HG02623 (cell line): ENCODE results near the gene UQCRH.
A peak's percentile ranks its signal among the peaks of the same experiment; 100 is the strongest.

Source experiments
- ATAC-seq: cut with Tn5 transposase; IDR thresholded peaks from one replicate; pipeline ENCODE4 v1.9.1; 2021; ENCODE audit warnings: moderate library complexity; ENCODE audit not compliant: unreplicated experiment

UQCRH gene

DNA sequence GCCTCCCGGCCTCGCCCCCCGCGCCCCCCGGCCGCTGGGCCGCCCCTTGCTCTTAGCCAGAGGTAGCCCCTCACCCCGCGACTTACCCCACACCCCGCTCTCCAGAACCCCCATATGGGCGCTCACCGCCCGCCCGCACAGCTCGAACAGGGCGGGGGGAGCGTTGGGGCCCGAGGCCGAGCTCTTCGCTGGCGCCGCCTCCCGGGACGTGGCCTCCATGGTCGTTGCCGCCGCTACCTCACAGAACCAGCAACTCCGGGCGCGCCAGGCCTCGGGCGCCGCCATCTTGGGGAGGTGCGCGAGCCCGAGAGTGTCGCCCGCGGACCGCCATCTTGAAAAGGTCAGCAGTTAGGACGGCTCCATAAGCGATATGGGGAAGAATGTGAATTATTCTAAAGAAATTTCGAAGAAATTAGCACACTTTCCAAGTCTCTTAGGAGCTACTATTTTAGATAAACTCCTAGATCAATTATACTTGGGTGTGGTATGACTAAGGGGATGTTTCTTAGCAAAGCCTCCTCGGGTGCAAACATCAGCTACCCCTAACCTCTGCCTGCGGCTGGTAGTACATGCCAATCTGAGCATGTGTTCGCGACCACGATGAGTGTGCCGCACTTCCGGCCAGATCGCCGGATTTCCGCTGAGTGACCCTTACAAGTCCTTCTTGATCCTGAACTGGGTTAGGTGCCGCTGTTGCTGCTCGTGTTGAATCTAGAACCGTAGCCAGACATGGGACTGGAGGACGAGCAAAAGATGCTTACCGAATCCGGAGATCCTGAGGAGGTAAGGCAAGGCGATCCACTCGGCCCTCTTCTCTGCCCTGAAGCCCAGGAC, at the start of gene UQCRH, which contains the start of gene LRRC41:
TSS of gene UQCRH (plus strand) at position 661 of the 834 bp plus-strand sequence. CDS start at position 730, 69 bp downstream.
TSS of gene LRRC41 (minus strand) at position 579 of the 834 bp plus-strand sequence. CDS start at position 285, 294 bp downstream.
- ATAC-seq: peak; percentile 74

DNA sequence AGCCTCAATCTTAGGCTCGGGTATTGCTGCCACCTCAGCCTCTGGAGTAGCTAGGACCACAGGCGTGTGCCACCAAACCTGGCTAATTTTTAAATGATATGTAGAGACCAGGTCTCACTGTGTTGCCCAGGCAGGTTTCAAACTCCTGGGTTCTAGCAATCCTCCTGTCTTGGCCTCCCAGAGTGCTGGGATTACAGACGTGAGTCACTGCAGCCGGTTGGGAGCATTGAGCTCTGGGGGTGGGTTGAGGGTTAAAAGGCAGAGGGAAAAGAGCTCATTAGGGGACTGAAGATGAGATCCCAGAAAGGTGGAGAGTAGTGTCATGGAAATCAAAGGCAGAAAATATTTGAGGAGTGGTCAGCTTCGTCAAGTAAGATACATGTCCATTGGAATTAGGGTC, 48.8 kb upstream of the UQCRH start:
- ATAC-seq: no peak

DNA sequence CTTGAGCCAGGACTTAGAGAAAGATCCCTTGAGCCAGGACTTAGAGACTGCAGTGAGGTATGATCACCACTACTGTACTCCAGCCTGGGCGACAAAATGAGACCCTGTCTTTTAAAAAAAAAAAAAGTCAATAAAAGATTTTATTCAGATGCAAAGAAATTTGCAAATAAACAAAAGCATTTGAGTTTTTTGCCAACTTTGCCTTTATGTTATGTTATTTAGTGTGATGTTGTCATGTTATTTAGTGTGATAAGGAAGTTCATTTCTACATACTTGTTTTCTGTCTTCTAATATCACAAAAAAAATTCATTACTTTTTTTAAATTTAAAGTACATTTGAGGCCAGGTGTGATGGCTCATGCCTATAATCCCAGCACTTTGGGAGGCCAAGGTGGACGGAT, 47.0 kb upstream of the UQCRH start:
- no peak for ATAC-seq

DNA sequence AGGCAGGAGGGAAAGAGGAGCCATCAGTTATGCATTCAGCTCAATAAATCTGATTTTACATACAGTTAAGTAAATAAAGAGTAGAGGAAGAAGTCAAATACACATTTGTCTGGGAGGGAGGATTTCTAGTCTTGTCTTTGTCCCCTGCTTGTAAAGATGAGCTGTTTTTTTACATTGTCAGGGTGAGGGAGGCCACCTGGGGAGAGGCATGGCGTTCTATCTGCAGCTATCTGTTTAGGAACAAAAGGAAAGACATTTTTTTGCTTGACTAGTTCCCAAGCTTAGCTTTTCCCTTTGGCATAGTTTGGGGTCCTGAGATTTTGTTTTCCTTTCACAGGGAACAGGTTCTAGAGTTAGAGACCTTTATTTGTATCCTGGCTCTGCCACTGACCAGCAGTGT, 41.0 kb upstream of the UQCRH start:
- no peak for ATAC-seq

DNA sequence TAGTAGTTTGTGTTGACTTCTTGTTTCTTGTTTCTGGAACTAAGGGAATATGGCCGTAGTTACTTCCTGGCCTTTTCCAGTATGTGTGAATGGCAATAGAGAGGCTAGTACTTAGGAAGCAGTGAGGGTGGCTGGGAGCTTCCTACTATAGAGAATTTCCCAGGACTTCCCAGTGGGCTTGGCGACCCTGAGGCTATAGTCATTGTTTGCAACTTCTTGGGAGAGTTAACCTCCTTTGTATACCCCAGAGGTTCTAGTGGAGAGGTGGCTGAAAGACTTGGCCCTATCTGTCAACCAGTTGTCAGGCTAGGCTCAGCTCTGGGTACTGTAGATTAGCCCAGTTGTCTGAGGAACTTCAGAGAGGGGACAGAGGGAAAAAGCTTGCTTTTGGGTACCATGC, 40.4 kb upstream of the UQCRH start:
- no peak for ATAC-seq

DNA sequence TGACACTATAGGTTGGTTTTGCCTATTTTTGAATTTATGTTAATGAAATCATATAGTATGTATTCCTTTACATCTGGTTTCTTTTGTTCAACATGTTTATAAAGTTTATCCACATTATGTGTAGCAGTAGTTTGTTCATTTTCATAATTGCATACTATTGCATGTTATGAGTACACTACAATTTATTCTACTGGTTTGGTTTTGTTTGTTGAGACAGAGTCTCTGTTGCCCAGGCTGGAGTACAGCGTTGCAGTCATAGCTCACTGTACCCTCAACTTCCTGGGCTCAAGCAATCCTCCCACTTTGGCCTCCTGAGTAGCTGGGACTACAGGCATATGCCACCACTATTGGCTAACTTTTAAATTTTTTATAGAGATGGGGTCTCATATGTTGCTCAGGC, 34.9 kb upstream of the UQCRH start:
- no peak for ATAC-seq

DNA sequence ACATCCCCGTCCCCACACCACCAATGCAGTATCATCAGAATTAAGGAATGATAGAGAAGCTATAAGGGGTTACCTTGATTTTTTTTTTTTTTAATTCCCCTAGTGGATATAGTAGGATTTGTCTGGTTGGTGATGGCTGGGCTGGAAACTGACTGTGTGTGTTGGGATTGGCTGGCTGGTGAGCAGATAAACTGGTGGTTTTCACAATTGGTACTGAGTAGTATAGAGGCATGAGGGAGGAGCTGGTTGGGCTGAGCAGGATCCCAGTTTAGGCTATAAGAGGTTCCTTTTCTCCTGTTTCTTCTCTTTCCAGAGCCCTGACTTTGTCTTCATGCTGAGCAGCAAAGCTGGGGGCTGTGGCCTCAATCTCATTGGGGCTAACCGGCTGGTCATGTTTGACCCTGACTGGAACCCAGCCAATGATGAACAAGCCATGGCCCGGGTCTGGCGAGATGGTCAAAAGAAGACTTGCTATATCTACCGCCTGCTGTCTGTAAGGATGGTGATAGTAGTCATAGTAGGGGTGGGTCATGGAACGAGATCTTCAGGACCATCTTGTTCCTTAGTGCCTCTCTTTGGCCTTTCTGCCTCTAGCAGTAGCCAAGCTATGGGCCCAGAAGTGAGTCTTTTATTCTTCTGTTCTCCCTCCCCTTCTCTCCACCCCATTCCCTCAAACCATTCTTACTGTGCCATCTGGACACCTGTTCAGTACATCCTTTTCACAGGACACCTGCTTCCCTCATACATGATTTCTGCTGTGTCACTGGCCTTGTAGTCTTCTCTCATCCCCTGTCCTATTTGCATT, 29.1 kb upstream of the UQCRH start:
- ATAC-seq: no peak

DNA sequence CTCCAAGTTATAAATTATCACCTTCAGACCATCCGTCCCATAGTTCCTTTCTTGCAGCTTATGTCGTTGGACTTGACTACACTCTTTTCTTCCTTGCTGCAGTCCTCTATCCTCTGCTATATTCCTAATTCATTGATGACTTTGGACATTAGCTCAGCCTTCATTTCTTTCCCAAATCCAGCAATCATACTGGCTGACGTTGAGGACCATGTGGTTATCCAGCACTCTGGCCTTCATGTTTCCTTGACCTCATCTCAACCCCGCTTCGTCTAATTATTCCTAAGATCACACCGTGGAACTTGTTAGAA, 28.5 kb upstream of the UQCRH start:
- ATAC-seq: no peak

DNA sequence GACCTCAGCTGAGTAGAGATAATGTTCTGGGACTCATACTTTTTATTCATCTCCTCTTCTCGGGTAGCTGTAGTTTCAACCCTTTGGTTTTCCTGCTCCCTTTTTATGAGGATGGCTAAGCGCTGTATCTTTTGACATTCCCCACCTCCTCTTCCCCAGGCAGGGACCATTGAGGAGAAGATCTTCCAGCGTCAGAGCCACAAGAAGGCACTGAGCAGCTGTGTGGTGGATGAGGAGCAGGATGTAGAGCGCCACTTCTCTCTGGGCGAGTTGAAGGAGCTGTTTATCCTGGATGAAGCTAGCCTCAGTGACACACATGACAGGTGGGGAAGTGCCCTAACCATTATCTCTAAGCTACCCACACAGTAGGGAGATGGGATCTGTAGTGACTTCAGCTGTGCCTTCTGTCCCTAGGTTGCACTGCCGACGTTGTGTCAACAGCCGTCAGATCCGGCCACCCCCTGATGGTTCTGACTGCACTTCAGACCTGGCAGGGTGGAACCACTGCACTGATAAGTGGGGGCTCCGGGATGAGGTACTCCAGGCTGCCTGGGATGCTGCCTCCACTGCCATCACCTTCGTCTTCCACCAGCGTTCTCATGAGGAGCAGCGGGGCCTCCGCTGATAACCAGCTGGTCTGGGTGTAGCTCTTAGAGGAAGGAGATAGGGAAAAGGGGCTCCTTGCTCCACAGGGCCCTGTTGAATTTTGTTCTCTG, 25.7 kb upstream of the UQCRH start:
- no peak for ATAC-seq

DNA sequence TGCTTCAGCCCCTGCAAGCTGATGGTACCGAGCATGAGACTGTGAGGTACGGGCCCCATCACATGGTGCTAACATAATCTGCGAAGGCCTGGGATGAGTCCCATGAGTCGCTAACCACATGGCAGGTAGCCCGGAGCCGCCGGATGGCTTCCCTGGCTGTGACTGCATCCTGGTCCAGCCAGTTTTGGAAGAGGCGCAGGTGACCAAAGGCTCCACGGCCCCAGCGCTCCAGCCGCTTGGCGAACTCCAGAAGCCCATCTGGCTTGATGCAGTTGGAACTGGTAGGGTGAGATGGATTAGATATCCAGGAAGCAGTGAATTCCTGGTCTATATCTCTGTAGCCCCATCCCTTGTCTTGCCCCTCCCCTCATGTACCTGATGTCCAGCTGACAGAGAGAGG, 24.7 kb upstream of the UQCRH start:
- no peak for ATAC-seq

DNA sequence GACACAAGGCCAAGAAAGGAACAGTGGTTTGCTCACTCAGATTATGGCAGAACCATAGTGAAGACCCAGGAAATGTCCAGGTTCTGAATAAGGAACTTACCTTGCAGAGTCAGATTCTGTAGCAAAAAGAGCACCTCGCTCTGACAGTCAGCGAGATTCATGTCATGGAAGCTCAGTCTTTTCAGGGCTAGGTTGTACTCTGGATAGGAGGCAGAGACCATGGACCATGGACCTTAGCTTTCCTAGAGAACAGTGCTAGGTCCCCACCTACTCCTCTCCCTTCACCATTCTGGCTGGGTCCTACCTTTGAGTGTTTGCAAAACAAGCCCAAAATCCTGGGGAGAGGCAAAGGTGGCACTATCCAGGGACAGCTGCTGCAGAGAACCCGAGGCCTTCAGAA, 23.4 kb upstream of the UQCRH start:
- no peak for ATAC-seq

DNA sequence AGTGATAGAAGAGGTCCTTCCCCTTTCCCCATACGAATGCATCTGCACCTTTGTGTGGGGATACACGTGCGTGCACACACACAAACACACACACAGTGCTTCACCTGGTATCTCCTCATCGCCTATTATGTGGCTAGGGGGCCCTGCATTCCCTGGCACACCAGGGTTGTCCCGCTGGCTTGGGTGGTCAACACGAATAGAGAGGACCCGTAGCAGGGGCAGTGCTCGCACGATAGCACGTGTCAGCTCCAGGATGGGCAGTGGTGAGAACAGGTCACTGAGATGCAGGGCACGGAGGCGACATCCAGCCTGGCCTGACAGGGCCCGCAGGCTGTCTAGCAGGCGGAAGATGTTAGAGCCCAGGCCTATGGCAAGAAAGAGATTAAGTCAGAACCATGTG, 22.5 kb upstream of the UQCRH start:
- no peak for ATAC-seq

DNA sequence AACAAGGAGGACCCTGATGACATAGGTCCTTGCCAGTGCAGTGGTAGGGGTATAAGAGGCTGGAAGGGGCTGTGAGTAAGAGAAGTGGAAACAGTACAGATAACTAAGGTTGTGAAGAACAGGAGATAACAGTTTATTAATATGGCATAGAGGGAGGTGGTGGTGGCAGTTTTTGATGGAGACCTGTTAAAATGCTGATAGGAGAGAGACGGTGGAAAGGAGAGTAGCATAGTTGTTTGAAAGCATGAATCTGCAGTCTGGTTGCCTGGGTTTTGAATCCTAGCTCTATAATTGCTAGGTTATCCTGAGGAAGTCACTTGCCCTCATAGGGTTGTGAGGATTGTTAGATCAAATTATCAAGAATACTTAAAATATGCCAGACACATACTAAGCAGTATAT, 19.4 kb upstream of the UQCRH start:
- no peak for ATAC-seq

DNA sequence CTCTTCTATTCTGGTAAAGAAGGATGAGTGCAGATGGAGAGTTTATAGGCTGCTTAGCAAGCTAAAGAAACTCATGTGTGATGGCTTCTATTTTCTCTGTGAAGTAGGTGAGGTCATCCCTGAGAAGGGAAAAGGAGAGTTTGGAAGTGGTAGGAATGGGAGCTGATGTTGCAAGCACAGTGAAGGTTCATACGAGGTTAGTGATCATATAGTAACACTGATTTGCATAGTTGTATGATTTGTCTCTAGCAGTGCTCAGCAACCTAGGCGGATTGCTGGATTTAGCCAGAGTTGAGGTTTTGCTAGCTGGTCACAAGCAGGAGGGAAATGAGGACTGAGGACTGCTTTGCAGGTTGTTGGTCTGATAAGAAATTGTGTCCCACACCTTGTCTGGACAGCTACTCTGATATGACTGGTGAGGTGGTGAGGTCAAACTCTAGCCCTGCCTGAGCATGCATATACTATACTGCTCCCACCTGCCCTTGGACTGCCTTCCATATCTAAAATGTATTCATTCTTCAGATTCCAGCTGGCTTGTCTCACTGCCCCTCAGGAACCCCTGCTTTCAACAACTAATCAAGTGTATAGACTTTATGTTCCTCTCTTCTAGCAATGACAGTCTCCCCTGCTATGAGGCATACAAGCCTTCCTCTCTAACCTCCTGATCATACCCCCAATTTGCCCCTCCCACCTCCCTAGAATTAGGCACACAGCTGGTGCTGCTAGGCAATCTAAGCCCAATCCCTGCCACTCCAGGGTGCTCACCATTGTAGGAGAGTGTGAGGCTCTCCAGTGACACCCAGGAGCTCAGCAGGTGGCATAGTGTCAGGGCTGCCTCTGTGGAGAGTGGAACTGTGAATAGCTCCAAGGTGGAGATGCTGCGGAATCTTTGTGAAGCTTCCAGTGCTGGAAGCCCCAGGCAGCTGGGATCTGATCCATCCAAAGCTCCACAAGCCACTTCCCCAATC, 18.6 kb upstream of the UQCRH start:
- ATAC-seq: no peak

DNA sequence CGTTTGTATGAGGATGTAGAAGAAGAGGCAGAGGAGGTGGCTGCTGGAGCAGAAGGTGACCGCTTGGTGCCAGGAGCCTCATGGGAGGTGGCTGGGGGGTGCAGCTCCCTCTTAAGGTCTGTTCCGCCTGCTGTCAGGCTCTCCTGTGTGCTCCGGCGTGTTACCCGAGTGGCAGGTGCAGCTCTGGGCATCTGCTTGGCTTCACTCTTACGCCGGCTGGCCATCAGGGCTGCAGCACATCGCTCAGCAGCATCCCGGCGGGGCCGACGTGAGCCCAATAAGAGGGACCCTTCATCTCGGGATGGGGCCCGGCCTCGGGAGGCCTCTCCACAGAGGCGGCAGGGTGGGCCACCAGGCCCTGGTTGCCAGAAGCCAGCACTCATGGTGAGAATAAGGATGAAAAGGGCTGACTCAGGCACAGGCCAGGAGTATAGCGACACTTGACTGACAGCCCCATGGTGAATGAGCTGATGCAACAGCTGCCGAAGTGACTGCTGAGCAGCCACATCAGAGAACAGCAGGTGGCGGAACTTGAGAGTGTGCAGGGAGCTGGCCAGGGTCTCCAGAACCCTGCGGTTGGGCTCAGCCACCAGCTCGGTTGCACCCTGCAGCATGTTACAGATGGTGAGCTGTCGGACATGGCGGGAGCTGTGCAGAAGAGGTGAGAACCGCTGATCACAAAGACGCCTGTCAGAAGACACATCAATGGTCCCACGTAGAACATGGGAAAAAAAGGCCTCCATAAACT, 17.6 kb upstream of the UQCRH start:
- ATAC-seq: no peak

DNA sequence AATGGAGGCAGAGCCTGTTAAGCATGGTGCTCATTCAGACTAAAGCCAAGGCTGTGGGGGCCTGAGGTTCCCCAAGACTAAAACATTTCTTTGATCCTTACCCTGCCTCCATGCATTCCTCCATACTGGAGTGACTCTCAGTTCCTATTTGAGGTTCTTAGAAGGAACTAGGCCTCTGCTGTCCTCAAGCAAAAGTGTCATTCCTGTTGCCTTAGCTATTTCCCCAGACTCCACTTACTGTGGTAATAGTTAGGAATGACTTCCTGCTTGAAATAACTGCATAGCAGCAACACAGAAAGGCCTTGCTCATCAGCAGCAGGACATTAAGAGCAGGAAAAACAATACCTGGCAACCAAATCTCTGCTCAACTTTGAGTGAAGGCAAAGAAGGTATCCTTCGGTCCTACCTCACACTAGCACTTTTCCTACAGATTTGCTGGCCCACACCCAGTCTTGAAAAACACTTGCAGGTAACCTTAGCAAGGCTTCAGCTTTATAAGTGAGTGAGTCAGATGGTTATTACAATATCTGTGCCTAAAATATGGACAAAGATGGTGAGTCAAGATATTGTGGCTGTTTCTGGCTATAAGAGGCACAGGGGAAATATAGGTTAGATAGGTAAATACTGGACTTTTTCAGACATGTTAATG, 14.9 kb upstream of the UQCRH start:
- no peak for ATAC-seq

DNA sequence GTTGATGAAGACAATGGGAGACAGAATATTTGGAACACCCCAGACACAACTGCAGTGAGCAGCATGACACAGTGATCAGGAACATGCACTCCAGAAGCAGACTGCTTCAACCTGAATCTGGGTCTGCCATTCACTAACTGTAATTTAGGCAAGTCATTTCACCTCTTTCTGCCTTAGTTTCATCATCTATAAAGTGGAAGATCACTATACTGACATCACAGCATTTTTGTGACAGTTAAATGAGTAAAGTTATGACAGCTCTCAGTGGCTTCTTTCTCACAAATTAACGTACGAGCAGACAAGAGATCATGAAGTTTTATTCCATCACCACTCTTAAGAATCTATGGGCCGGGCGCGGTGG, 14.4 kb upstream of the UQCRH start:
- ATAC-seq: no peak

DNA sequence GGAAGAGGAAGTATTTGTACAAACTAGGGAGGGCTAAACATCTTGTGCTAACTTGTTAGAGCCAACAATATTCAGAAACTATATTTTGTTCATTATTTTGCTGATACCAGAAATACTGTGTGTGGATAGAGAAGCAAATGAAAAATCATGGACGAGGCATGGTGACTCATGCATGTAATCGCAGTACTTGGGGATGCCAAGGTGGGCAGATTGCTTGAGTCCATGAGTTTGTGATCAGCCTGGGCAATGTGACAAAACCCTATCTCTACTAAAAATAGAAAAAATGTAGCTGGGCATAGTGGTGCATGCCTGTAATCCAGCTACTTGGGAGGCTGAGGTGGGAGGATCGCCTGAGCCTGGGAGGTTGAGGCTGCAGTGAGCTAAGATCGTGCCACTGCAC, 13.5 kb upstream of the UQCRH start:
- no peak for ATAC-seq

DNA sequence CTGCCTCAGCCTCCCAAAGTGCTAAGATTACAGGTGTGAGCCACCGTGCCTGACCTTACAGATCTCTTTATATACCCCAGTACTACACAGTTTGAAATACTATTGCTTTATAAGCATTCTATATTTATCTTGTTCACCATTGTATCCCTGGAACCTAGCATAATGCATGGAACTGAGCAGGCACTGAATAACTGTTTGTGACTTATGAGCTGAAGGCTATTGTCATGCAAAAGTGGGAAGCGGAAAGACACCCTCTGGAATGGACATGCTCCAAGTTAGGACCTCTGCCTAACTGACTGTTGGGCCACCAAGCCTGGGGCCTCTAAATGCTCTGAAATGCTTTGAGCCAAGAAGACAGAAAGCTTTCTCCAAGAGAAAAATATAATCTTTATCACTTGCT, 8.2 kb upstream of the UQCRH start:
- ATAC-seq: no peak
